GM21717 (cell line): Measurements from ENCODE around the gene C9orf72.
"Not testable (repeated sequence)": the region's sequence is repeated elsewhere in the genome, so short reads cannot be mapped to it uniquely, and the experiment has no call there.

Experiments used
- ATAC-seq: cut with Tn5 transposase; IDR thresholded peaks from one replicate; pipeline ENCODE4 v1.9.1; 2021; ENCODE audit warnings: mild to moderate bottlenecking, moderate library complexity; ENCODE audit not compliant: unreplicated experiment

C9orf72 gene

GRCh38 chr9:27519466-27520465 lies 53.5 kb downstream of the C9orf72 start:
- ATAC-seq = no peak

GRCh38 chr9:27518809-27519208 lies 54.5 kb downstream of the C9orf72 start:
- ATAC-seq = no peak

- no peak for ATAC-seq
These were observed 55.3 kb downstream of the C9orf72 start for GRCh38 chr9:27518006-27518405.

- ATAC-seq = no peak
These were observed 58.7 kb downstream of the C9orf72 start for GRCh38 chr9:27514551-27514950.

GRCh38 chr9:27511771-27512170 lies 61.5 kb downstream of the C9orf72 start:
- no peak for ATAC-seq

- ATAC-seq = no peak
These were observed 62.5 kb downstream of the C9orf72 start for GRCh38 chr9:27510780-27511179.

GRCh38 chr9:27506981-27507380 lies 66.3 kb downstream of the C9orf72 start:
- no peak for ATAC-seq

GRCh38 chr9:27505744-27506161 lies 67.5 kb downstream of the C9orf72 start:
- no peak for ATAC-seq

DNA sequence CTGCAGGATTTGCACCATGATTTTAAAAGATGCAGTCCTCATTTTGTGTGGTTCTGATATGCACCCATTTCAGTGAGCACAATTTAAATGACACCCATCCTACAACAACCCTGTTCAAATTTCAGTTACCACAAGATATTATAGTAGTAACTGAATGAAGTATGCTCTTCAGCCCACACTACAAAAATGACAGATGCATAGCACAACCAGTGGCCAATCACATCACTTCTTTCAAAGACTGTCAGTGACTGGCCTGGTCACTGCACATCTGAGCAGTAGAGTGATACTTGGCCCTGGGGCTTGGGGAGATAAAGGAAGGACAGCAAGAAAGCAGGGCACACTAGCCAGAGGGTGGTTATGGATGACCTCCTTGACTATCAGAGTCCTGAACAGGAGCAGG lies 69.0 kb downstream of the C9orf72 start:
- no peak for ATAC-seq

GRCh38 chr9:27503623-27504022 lies 69.7 kb downstream of the C9orf72 start:
- no peak for ATAC-seq

DNA sequence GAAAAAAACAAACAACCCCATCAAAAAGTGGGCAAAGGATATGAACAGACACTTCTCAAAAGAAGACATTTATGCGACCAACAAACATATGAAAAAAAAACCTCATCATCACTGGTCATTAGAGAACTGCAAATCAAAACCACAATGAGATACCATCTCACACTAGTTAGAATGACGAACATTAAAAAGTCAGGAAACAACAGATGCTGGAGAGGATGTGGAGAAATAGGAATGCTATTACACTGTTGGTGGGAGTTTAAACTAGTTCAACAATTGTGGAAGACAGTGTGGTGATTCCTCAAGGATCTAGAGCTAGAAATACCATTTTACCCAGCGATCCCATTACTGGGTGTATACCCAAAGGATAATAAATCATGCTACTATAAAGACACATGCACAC lies 72.4 kb downstream of the C9orf72 start:
- not testable (repeated sequence) for ATAC-seq

- ATAC-seq = peak; percentile 61
These were observed 73.8 kb downstream of the C9orf72 start for GRCh38 chr9:27499451-27499850.

GRCh38 chr9:27497883-27498417 lies 75.3 kb downstream of the C9orf72 start:
- no peak for ATAC-seq
